K562 (cell line): Measurements from ENCODE around the gene CCDC7. TPM values are rescaled to one million over a fixed set of nuclear protein-coding genes. Genes with fewer than 3 reads are reported as not detected.

ENCODE experiments used
- CHD7 ChIP-seq: fragments of 200-600 bp; sonication (generic); IDR thresholded peaks from one replicate; pipeline ENCODE4 v1.6.1; 2012; ENCODE audit warnings: mild to moderate bottlenecking, low read depth, low read length, inconsistent platforms
- ETV6 ChIP-seq, 3 experiments: fragments of 150-350 bp in 1 of 3; sonication (generic) in 1 of 3; formaldehyde crosslinking in 1 of 3; IDR thresholded peaks; 2 replicates each; pipeline versions ENCODE4 v1.6.1 to v1.8.0; 2014 to 2022; ENCODE audit warnings: borderline replicate concordance in 2 of 3, low read depth in 2 of 3, antibody characterized with exemption in 1 of 3, low read length in 1 of 3, mild to moderate bottlenecking in 1 of 3, missing genetic modification reagents in 1 of 3
- MTA3 ChIP-seq: fragments of 450-650 bp; formaldehyde crosslinking; IDR thresholded peaks from 2 replicates; pipeline ENCODE4 v1.6.1; 2017; ENCODE audit warnings: mild to moderate bottlenecking, borderline replicate concordance
- NCOA6 ChIP-seq: fragments of 450-650 bp; IDR thresholded peaks from 2 replicates; pipeline ENCODE4 v1.6.1; 2017; ENCODE audit warnings: mild to moderate bottlenecking
- OTX1 ChIP-seq: fragments of 450-650 bp; formaldehyde crosslinking; IDR thresholded peaks from 2 replicates; pipeline ENCODE4 v1.4.0; 2022; ENCODE audit warnings: mild to moderate bottlenecking
- PHB ChIP-seq: fragments of 250-450 bp; sonication (Bioruptor Pico); IDR thresholded peaks from 2 replicates; pipeline ENCODE4 v1.5.0; 2021
- PHF8 ChIP-seq: fragments of 200-600 bp; sonication (generic); IDR thresholded peaks from 2 replicates; pipeline ENCODE4 v1.6.1; 2012; ENCODE audit warnings: mixed run types, mild to moderate bottlenecking, inconsistent platforms, low read length, moderate library complexity, borderline replicate concordance
- RBM25 ChIP-seq: fragments of 200-400 bp; formaldehyde crosslinking; IDR thresholded peaks from 2 replicates; pipeline ENCODE4 v1.6.1; 2018; ENCODE audit warnings: low read length, low read depth, moderate library complexity; ENCODE audit not compliant: severe bottlenecking
- SUPT5H ChIP-seq: fragments of 450-650 bp; IDR thresholded peaks from 2 replicates; pipeline ENCODE4 v1.6.1; 2016
- WHSC1 ChIP-seq: IDR thresholded peaks from one replicate; pipeline ENCODE4 v1.6.1; 2012; ENCODE audit warnings: low read length, control low read depth, inconsistent platforms
- ZBTB7A ChIP-seq: IDR thresholded peaks from 2 replicates; pipeline ENCODE4 v1.6.1; 2011; ENCODE audit warnings: low read depth, mild to moderate bottlenecking, low read length, moderate library complexity, borderline replicate concordance; ENCODE audit not compliant: control insufficient read depth
- ZHX1 ChIP-seq: fragments of 150-350 bp; conservative IDR thresholded peaks from 2 replicates; pipeline ENCODE4 v1.6.1; 2014; ENCODE audit warnings: low read length
- ZNF668 ChIP-seq: fragments of 250-450 bp; sonication (Bioruptor Pico); IDR thresholded peaks from 2 replicates; pipeline ENCODE4 v1.8.0; 2022; ENCODE audit warnings: mild to moderate bottlenecking, inconsistent platforms
- polyA plus RNA-seq, 8 experiments: library from polyadenylated mRNA; depleted of rRNA in 4 of 8; stranded (reverse) in 5 of 8; unstranded in 3 of 8; fragments of >200 nt; fragmentation: Nextera tagmentation in 2 of 8; fragmentation: Illumina TruSeq in 1 of 8; extraction: Ambion mirVana in 2 of 8; extraction: Trizol in 1 of 8; gene quantifications; 2 replicates each; pipeline versions ENCODE4 v1.2.1 to v1.2.3, GENCODE V29; 2011 to 2014; ENCODE audit warnings: inconsistent platforms in 1 of 8, missing spikeins in 1 of 8
- total RNA-seq, 7 experiments: library from RNA; depleted of rRNA in 6 of 7; stranded (reverse); fragments of >200 nt in 6 of 7; fragmentation: Illumina TruSeq in 2 of 7; extraction: Trizol in 2 of 7; gene quantifications; 2 replicates each; pipeline versions ENCODE4 v1.2.1 to v1.2.3, GENCODE V29; 2011 to 2021; ENCODE audit warnings: low replicate concordance in 1 of 7

The CCDC7 gene
- total and polyA plus RNA-seq, 9 of the 15 experiments (the other 6 are each of a cell fraction or from before 2014, with no cell fraction given), result 1.5 to 6.6 (median 2.7) TPM

- TF ChIP-seq PHF8 (peak; percentile 85), ZNF668 (CRISPR knock-in tag) (no peak), ETV6 (IDR thresholded peaks at IDR 0.05; ENCODE audit: borderline replicate concordance in 1 of 2, low read depth in 2 of 2, low read length in 1 of 2) (peak; percentile 74 to 77; a peak in 3 of 4 replicates), ETV6 (CRISPR knock-in tag; IDR thresholded peaks at IDR 0.05; ENCODE audit: borderline replicate concordance) (no peak), ZBTB7A (peak; percentile 62; the same call in 1 of the 2 replicates), RBM25 (no peak), WHSC1 (no peak), SUPT5H (peak; percentile 81), NCOA6 (peak; percentile 95), OTX1 (peak; percentile 34; the same call in 1 of the 2 replicates), ZHX1 (peak; percentile 88), MTA3 (peak; percentile 82; the same call in 1 of the 2 replicates), CHD7 (no peak), PHB (CRISPR knock-in tag) (peak; percentile 47; the same call in 1 of the 2 replicates)
Measured at GRCh38 chr10:32445740-32446535, at the start of gene CCDC7 (continued).
